ENCODE results near the gene BBOX1. TPM values are rescaled to one million over a fixed set of nuclear protein-coding genes. Genes with fewer than 3 reads are reported as not detected.

The BBOX1 gene
- total RNA-seq, 1 experiment from 2014 or later = not detected

DNA sequence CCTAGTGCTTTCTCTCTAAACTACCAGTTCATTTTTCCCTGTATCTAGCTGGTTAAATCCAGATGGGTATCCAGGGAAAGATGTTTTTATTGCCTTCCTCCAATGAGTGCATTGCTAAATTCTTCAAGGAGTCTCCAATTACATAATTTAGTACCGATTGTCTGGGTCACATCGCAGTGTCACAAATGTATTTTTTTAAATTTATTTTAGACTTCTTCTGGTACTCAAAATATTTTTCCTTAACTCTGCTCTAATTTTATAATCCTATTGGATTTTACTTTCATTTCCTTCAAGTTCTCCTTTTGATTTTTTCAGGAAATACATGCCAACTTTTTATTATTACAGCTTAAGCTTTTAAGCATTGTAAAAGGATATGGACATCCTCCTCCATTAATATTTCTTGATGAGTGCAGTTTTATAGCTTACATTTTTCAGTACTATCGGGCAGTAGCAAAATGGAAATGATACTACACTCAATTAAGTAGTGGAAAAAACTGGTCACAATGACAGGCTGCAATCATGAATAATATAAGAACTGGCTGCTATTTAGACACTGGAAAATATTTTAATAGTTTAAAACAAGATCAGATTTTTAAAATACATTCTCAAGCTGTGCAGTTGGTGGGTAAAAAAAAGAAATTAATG is 20.3 kb downstream of the BBOX1 start:
- DNase-seq = no peak
- intact Hi-C loops (cut with micrococcal nuclease; ENCODE audit: unreplicated experiment) = no loop called here
- Histone ChIP-seq H3K4me2 (no peak overlapping the region), H4K20me1 (ENCODE audit: insufficient read depth) (no peaks in the 10 kb centered on the region), H3K4me3 (no peak overlapping the region), H3K9me3 (ENCODE audit: insufficient read depth, low read depth) (no peaks in the 10 kb centered on the region), H3K27ac (no peak overlapping the region), H3K79me2 (ENCODE audit: low read depth) (no peaks in the 10 kb centered on the region), H3F3A (ENCODE audit: insufficient read depth, low read depth) (no peaks in the 10 kb centered on the region), H3K36me3 (ENCODE audit: low read depth) (no peaks in the 10 kb centered on the region), H3K4me1 (replicated peaks; ENCODE audit: insufficient read depth) (no peaks in the 10 kb centered on the region), H3K27me3 (ENCODE audit: insufficient read depth, low read depth) (no peaks in the 10 kb centered on the region), H2AFZ (no peak overlapping the region), H3K9me2 (ENCODE audit: insufficient read depth) (no peaks in the 10 kb centered on the region)
- TF ChIP-seq EZH2 (IDR thresholded peaks at IDR 0.05; ENCODE audit: low read depth) (no peak), CTCF (conservative IDR thresholded peaks at IDR 0.05) (no peak)
- ChIA-PET POLR2A (ENCODE audit: unreplicated experiment) (no interaction called here), CTCF (no interaction called here)
- no TSS peak for BruUV-seq (replicated peaks)

DNA sequence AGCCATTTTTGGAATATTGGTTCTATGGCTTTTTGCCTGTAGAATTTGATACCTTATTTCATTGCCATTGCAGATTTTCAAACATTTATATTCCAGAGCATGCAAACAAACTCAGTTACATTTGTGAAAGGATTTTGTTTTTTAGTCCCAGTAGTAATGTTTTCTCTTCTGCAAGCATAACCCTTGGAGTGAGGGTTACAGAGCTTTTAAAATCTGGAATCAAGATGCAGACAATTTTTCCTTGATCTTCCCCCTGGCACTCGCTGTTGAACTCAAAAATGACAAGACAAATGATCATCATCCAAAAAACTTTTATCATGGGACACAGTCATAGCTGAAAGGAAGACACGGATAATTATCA is 20.8 kb downstream of the BBOX1 start:
- no peaks in the 10 kb centered on the region for H3K9me3 ChIP-seq (ENCODE audit: insufficient read depth, low read depth)
- TF ChIP-seq CTCF (conservative IDR thresholded peaks at IDR 0.05) (no peak), EZH2 (IDR thresholded peaks at IDR 0.05; ENCODE audit: low read depth) (no peak)
- no peaks in the 10 kb centered on the region for H3F3A ChIP-seq (ENCODE audit: insufficient read depth, low read depth)
- no TSS peak for BruUV-seq (replicated peaks)
- DNase-seq = no peak
- H3K4me2 ChIP-seq = no peak overlapping the region
- no peak overlapping the region for H3K27ac ChIP-seq
- ChIA-PET CTCF (no interaction called here), POLR2A (ENCODE audit: unreplicated experiment) (no interaction called here)
- H3K4me1 ChIP-seq (replicated peaks; ENCODE audit: insufficient read depth) = no peaks in the 10 kb centered on the region
- intact Hi-C loops (cut with micrococcal nuclease; ENCODE audit: unreplicated experiment) = no loop called here
- H3K9me2 ChIP-seq (ENCODE audit: insufficient read depth) = no peaks in the 10 kb centered on the region
- no peaks in the 10 kb centered on the region for H3K79me2 ChIP-seq (ENCODE audit: low read depth)
- H3K36me3 ChIP-seq (ENCODE audit: low read depth) = no peaks in the 10 kb centered on the region
- no peak overlapping the region for H2AFZ ChIP-seq
- H3K4me3 ChIP-seq = no peak overlapping the region
- no peaks in the 10 kb centered on the region for H3K27me3 ChIP-seq (ENCODE audit: insufficient read depth, low read depth)
- no peaks in the 10 kb centered on the region for H4K20me1 ChIP-seq (ENCODE audit: insufficient read depth)

- no peaks in the 10 kb centered on the region for H3K9me3 ChIP-seq (ENCODE audit: insufficient read depth, low read depth)
- intact Hi-C loops (cut with micrococcal nuclease; ENCODE audit: unreplicated experiment) = no loop called here
- H2AFZ ChIP-seq = no peak overlapping the region
- H3K27me3 ChIP-seq (ENCODE audit: insufficient read depth, low read depth) = no peaks in the 10 kb centered on the region
- no peak for DNase-seq
- no peak overlapping the region for H3K4me2 ChIP-seq
- H3K79me2 ChIP-seq (ENCODE audit: low read depth) = no peaks in the 10 kb centered on the region
- BruUV-seq (replicated peaks) = no TSS peak
- H3K4me1 ChIP-seq (replicated peaks; ENCODE audit: insufficient read depth) = no peaks in the 10 kb centered on the region
- H3K9me2 ChIP-seq (ENCODE audit: insufficient read depth) = no peaks in the 10 kb centered on the region
- CTCF ChIA-PET = no interaction called here
- TF ChIP-seq CTCF (conservative IDR thresholded peaks at IDR 0.05) (no peak), EZH2 (IDR thresholded peaks at IDR 0.05; ENCODE audit: low read depth) (no peak)
- POLR2A ChIA-PET (ENCODE audit: unreplicated experiment) = no interaction called here
- H3K27ac ChIP-seq = no peak overlapping the region
- H3K4me3 ChIP-seq = no peak overlapping the region
- no peaks in the 10 kb centered on the region for H3F3A ChIP-seq (ENCODE audit: insufficient read depth, low read depth)
- H4K20me1 ChIP-seq (ENCODE audit: insufficient read depth) = no peaks in the 10 kb centered on the region
- no peaks in the 10 kb centered on the region for H3K36me3 ChIP-seq (ENCODE audit: low read depth)
Observed at GRCh38 chr11:27064086-27064485, 23.5 kb downstream of the BBOX1 start.
